ENCODE data around the gene IL11RA.

DNA sequence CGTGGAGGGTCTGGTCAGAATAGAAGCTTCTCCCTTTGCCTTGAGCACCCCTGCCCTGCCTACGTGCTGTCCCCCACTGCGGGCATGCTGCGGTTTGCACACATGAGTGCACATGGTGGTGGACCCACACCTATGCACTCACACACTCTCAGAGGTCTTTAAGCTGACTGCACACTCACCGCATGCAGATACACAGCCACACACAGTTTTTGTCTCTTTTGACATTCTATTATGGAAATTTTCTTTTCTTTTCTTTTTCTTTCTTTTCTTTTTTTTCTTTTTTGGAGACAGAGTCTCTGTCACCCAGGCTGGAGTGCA, 22.5 kb upstream of the IL11RA start:
- TF ChIP-seq, protein P1, sequence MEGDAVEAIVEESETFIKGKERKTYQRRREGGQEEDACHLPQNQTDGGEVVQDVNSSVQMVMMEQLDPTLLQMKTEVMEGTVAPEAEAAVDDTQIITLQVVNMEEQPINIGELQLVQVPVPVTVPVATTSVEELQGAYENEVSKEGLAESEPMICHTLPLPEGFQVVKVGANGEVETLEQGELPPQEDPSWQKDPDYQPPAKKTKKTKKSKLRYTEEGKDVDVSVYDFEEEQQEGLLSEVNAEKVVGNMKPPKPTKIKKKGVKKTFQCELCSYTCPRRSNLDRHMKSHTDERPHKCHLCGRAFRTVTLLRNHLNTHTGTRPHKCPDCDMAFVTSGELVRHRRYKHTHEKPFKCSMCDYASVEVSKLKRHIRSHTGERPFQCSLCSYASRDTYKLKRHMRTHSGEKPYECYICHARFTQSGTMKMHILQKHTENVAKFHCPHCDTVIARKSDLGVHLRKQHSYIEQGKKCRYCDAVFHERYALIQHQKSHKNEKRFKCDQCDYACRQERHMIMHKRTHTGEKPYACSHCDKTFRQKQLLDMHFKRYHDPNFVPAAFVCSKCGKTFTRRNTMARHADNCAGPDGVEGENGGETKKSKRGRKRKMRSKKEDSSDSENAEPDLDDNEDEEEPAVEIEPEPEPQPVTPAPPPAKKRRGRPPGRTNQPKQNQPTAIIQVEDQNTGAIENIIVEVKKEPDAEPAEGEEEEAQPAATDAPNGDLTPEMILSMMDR (conservative IDR thresholded peaks at IDR 0.05; ENCODE audit: low read length), result no peak
- TF ChIP-seq EZH2phosphoT487 (IDR thresholded peaks at IDR 0.05; ENCODE audit: borderline replicate concordance, low read depth, low read length), result no peak

All from OCI-LY7 (cell line).